Muscle of arm (tissue), 12 donors: ENCODE results near the gene TOGARAM2. TPM values are rescaled to one million over a fixed set of nuclear protein-coding genes. Genes with fewer than 3 reads are reported as not detected.
"Not testable (repeated sequence)": the region's sequence is repeated elsewhere in the genome, so short reads cannot be mapped to it uniquely, and the experiment has no call there.

Experiments
- DNase-seq: peaks from one replicate; pipeline ENCODE4 v3.0.0-alpha.2; 2013
- polyA plus RNA-seq, 12 donors: library from polyadenylated mRNA; unstranded; fragments of 120-200 nt; gene quantifications; one replicate each; pipeline ENCODE4 v1.2.1, GENCODE V29; 2013; ENCODE audit not compliant: insufficient read length in 12 of 12

TOGARAM2 gene
- polyA plus RNA-seq, 12 donors: 0.40 to 2.9 (median 0.90) TPM; not detected in 2

DNA sequence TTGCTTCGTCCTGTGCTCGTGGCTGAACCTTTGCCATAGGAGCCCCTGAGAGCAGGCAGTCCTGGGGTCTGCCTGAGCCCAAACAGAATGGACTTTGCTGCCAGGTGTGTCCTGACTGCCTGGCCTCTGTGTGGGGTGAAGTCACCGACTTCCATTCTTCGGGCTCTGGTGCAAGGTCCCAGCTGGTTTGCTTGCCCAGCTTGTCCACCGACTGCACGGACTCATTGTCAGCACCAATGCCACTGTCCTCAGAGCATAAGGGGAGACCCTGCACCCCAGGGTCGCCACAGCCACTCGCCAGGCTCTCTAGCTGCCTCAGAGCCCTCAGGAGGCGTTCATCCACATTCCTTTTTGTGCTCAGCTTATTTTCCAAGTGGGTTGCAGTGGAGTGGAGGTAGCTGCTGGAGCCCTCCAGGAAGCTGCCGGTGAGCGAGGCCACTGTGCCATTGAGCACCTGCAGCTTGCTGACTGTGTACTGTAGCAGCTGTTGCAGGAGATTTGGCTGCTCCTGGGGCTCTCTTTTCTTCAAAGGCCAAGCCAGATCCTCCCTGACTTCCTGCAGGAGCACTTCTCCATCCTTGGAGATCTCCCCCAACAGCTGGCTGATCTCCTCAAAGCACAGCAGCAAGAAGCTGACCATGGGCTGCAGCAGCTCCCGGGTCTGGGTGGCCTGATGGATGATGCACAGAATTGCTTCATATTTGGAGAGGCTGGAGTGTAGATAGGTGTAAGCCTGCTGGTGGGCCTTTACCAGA is 92.0 kb downstream of the TOGARAM2 start:
- DNase-seq: no peak

DNA sequence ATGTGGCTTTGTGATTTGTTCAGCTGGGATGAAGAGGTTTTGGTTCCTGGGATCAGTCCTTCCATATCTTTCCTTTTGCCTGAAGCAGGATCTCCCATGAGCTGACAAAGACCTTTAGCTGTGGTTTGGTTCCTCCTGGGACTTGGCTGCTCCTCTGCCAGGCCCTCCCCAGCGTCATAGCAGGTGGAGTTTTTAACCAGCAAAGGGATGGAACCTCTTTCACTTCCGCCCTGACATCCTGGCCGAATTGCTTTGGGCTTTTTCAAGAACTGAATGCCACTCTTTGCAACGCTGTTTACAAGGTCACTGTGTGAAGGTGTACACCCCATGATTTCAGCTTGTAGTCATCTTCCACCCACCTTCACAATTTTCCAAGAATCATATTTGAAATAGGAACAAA is 92.8 kb downstream of the TOGARAM2 start:
- DNase-seq: no peak

DNA sequence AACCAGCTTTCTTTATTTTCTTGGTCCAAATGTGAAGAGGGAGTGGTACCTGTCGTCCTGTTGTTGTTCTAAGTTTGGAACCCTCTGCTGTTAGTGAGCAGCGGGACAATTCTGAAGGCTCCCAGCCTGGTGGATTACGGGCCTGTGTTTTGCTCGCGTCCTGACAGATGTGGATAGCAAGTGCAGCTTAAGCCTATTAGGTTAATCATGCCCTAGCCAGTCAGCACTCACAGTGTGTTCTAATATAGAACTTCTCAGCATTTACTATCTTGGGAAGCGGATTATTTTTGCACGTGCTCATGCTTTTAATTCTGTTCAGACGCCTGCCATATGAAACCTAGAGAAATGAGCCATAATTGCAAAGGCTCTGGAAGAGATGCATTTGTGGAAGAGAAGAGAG is 93.3 kb downstream of the TOGARAM2 start, which contains the start of gene PCARE:
PCARE (minus strand) TSS at position 113 of the 400 bp plus-strand sequence. CDS start 262 bp downstream, outside the sequence.
- no peak for DNase-seq

DNA sequence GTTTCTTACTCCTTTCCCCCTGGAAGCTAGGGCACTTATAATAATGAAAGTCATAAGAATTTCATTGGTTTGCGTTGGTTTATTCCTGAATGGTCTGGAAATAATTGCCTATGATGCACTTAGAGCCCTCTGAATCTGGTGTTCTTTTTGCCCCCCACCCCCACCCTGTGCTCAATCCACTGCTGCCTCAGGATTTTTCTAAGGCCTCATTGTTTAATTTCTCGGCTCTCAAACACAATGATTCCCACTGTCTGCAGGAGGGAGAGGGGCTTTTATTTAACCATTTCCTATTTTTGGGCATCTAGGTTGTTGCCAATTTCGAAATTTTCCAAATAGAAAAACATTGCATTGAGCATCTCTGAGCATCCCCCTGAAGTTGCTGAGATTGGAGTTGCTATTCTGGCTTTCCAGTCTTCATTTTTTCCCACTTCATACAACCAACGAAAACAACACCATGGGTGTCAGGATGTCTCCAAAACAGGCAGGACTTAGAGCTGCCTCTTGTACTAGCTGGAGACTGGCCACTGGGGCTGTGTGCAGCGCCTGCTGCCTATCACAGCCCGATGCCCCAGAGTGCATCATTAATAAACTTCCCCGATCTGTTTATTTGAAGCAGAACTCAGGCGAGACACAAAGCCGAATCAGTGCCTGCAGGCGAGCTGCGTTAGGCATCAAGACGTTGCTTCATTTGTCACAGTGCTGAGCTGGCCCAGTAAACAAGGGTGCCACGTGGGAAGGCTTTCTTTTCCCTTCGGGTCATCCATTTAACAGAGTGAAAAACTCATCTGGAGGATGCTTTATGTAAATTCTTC is 95.0 kb downstream of the TOGARAM2 start:
- no peak for DNase-seq

DNA sequence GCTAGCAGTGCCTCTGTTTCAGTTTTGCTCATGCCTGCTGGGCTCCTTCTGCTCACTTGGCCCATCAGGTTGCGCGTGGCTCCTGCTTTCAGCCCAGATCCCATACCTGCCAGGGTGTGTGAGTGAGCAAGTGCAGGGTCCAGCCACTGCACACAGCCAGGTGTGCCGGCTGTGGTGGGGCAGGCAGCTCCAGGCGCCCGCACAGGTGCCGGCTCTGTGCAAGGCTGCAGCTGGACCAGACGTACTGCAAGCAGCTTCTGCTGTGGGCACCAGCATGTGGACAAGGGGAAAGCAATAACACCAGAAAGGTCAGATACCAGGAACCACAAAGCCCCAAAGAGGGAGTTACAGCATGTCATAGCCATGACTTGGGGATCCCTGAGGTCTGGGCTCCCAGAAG is 98.8 kb downstream of the TOGARAM2 start:
- DNase-seq: no peak

DNA sequence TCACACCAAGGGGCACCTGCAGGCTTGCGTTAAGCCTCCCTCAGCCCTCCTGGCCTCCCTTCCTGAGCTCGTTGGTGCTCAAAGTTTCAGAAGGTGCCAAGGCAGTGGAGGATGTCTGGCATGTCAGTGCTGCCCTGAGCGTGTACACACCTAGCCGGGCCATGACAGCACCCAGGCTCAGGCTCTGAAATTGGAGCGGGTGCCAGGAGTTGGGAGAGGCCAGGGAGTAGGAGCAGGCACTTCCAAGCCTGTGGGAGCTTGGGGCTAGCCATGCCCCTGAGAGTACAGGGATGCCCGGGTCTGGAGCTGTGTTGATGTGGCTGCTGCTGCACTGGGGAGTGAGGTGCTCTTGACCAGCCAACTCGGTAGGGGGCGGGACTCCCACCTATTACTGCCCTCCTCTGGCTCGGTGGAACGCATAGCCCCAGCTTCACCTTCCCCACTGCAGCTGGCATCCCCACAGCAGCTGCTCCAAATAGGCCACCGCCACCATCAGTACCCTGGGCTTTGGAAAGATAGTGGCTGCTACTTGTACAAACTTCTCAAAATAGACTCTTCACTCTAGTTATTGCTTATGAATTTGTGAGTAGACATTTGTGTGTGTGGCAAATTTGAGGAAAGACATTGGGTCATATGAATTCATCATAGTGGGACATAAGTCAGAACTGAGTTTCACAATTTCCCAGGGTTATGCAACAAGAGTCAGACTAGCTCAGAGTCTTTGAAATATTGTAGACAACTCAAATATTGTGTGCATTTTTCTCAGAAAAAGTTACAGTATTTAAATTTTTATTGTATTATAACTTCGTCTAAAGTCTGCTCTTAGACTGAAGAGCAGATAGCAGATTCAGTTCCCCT is 100.0 kb downstream of the TOGARAM2 start:
- no peak for DNase-seq

DNA sequence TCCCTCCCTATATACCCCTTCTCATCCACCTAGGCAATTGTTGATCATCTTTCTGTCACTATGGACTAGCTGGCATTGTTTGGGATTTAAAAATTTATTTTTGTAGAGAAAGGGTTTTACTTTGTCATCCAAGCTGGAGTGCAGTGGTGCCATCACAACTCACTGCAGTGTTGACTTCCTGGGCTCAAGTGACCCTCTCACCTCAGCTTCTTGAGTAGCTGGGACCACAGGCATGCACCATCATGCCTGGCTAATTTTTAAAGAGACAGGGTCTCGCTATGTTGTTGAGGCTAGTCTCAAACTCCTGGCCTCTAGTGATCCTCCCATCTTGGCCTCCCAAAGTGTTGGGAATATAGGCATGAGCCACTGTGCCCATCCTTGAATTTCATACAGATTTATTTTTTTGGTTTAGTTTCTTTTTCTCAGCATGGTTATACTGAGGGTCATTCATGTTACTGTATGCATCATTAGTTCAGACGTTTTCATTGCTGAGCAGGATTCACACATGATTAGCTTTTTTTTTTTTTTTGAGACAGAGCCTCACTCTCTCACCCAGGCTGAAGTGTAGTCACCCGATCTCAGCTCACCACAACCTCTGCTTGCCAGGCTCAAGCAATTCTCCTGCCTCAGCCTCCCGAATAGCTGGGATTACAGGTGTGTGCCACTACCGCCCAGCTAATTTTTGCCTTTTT is 101.9 kb downstream of the TOGARAM2 start:
- no peak for DNase-seq

DNA sequence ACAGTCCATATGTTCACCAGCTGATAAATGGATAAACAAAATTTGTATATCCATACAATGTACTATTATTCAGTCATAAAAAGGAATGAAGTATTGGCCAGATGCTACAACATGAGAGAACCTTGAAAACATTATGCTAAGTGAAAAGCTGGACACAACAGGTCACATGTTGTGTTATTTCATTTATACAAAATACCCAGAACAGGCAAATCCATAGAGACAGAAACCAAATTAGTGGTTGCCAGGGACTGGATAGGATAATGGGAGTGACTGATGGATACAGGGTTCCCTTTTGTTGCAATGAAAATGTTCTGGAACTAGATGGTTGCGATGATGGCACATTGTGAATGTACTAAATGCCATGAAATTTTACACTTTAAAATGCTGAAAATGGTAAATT is 103.5 kb downstream of the TOGARAM2 start:
- no peak for DNase-seq

DNA sequence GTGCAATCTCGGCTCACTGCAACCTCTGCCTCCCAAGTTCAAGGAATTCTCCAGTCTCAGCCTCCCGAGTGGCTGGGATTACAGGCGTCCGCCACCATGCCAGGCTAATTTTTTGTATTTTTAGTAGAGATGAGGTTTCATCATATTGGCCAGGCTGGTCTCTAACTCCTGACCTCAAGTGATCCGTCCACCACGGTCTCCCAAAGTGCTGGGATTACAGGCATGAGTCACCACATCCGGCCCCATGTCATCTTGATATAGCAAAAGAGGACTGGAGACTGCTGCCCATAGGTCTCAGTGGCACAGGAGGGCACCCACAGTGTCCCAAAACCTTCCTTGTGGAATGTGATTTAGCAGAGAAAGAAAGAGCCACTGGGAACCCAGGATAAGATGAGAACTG is 109.2 kb downstream of the TOGARAM2 start:
- not testable (repeated sequence) for DNase-seq

DNA sequence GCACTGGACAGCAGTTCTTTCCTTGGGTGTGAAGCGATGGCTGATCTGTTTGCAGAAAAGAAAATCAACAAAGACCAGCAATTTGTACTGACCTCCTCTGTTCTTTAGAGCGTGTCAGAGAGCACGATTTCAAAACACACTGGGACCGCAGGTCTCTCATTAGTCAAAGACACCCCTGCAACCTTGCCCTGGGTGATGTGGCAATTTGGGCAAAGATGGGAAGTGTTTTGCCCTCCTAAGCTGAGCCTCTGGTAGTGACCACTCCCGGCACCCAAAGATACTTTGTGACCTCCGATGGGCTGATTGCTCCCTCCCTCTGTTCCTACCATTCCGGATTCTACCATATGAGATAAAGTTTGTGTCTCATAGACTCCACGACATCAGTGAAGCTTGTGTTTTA is 115.9 kb downstream of the TOGARAM2 start:
- no peak for DNase-seq

DNA sequence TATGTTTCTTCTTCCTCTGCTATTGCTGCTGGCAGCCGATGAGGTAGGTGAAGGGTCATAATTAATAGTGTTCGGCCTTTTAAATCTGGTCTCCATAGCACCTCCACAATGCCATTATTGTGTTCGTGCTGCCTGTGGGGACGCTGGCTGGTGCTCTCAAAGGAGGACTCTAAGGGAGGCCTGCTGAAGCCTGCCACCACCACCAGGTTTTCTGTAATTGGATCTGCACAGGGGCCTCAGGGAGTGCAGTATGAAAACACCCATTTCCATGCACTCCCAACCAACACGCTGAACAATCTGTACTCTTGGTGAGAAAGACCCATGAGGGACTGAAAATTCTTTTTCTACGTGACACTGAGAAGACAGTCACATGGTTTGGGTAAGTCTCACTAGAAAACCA is 116.5 kb downstream of the TOGARAM2 start:
- DNase-seq: no peak

DNA sequence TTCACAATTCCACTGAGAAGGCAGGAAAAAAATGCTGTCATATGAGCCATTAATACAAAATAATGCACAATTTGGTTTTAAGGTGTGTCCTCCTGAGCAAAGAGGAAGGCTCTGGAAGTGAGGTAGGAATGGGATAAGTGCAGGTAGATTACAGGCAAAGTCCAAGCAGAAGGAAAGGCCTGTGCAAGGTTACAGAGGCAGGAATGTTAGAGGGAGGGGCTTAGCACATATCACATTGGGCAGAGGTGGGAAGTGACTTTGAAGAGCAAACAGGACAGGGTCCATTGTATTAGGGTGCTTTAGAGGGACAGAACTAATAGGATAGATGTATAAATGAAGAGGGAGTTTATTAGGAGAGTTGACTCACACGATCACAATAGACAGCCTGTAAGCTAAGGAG is 119.5 kb downstream of the TOGARAM2 start:
- DNase-seq: no peak

Other genes starting within 250 kb of the TOGARAM2 start
- gene PPP1CB, start 229.5 kb upstream of the TOGARAM2 start, polyA plus RNA-seq: 1,000 to 10,000 TPM in 1 of 12 donors, 100 to 1,000 TPM in 11; 116 to 2,662 (median 205) TPM
- gene SPDYA, start 170.5 kb upstream of the TOGARAM2 start, polyA plus RNA-seq: 1 to 10 TPM in 6 of 12 donors, under 1 TPM in 4, not detected in 2; 0.36 to 3.2 (median 1.1) TPM
- gene TRMT61B, start 111.0 kb upstream of the TOGARAM2 start, polyA plus RNA-seq: 10 to 100 TPM in 10 of 12 donors, 1 to 10 TPM in 1, not detected in 1; 9.6 to 23.2 (median 13.8) TPM
- gene WDR43, start 86.6 kb upstream of the TOGARAM2 start, polyA plus RNA-seq: 10 to 100 TPM in 11 of 12 donors, not detected in 1; 21.3 to 50.5 (median 33.3) TPM
- gene PCARE, start 93.2 kb downstream of the TOGARAM2 start, polyA plus RNA-seq: under 1 TPM in 10 of 12 donors, not detected in 2; 0.04 to 0.53 (median 0.16) TPM
- gene CLIP4, start 134.1 kb downstream of the TOGARAM2 start, polyA plus RNA-seq: 10 to 100 TPM in 10 of 12 donors, 1 to 10 TPM in 1, not detected in 1; 8.7 to 24.5 (median 16.8) TPM